Cardiac fibroblast (primary cell): ENCODE data around the gene XYLB.

Experiments used
- DNase-seq, 2 donors: peaks; one replicate each; pipeline versions ENCODE4 v3.0.0 to v3.0.0-alpha.2; 2010; ENCODE audit warnings: low read depth in 2 of 2
- H3K4me3 ChIP-seq, 2 donors: replicated peaks in 1 of 2; 1 replicate in 1 of 2; 2 replicates in 1 of 2; pipeline ENCODE4 v1.5.1; 2011; ENCODE audit warnings: low read depth in 2 of 2, low read length in 2 of 2, mild to moderate bottlenecking in 2 of 2, moderate library complexity in 1 of 2
- TF ChIP-seq, protein P1 (sequence below): IDR thresholded peaks from one replicate; pipeline ENCODE4 v1.5.1; 2011; ENCODE audit warnings: low read depth, mild to moderate bottlenecking, low read length, inconsistent platforms

XYLB gene

DNA sequence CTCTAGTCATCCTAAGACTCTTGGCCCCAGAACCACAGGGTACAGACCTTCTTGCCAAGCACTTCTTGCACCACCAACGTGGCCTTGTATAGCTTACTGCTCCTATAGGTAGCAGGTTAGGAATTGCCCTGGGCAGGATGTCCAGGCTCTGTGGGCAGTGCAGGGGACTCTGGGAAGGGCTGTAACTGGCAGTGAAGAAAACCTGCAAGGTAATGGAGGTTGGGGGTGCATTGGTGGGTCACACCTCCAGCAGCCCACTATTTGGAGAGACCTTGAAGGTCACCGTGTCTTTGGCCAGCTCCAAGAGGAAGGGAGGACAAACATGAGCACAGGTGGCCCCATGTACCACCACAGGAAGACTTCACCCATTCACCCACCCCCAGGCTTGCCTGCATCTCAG lies 21.3 kb upstream of the XYLB start:
- DNase-seq: no peak
- no peak overlapping the region for H3K4me3 ChIP-seq
- TF ChIP-seq, protein P1, sequence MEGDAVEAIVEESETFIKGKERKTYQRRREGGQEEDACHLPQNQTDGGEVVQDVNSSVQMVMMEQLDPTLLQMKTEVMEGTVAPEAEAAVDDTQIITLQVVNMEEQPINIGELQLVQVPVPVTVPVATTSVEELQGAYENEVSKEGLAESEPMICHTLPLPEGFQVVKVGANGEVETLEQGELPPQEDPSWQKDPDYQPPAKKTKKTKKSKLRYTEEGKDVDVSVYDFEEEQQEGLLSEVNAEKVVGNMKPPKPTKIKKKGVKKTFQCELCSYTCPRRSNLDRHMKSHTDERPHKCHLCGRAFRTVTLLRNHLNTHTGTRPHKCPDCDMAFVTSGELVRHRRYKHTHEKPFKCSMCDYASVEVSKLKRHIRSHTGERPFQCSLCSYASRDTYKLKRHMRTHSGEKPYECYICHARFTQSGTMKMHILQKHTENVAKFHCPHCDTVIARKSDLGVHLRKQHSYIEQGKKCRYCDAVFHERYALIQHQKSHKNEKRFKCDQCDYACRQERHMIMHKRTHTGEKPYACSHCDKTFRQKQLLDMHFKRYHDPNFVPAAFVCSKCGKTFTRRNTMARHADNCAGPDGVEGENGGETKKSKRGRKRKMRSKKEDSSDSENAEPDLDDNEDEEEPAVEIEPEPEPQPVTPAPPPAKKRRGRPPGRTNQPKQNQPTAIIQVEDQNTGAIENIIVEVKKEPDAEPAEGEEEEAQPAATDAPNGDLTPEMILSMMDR: no peak

DNA sequence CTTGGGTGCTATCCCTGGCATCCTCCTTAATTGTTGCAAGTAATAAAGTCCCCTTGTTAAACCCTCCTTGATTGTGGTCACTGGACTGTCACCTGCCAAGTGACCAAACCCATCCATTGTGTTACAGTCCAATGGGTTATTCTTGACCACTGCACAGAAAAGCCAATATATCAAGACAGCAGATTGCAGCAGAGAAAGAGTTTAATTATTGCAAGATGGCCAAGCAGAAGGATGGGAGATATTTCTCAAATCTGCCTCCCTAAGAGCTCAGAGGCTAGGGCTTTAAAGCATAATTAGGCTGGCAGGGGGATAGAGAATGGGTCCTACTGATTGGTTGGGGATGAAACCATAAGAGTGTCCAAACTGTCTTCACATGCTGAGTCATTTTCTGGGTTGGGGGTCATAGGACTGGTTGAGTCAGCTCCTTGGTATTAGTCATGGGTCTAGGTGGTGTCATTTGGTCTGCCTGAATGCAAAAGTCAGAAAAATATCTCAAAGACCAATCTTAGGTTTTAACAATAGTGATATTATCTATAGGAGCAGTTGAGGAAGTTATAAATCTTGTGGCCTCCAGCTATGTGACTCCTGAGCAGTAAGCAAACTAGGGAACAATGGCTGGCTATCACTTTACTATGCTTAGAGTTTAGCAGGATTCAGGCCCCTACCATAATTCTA lies 19.1 kb upstream of the XYLB start:
- DNase-seq: peak; percentile 33 to 83
- H3K4me3 ChIP-seq: no peak overlapping the region
- TF ChIP-seq, protein P1: no peak

DNA sequence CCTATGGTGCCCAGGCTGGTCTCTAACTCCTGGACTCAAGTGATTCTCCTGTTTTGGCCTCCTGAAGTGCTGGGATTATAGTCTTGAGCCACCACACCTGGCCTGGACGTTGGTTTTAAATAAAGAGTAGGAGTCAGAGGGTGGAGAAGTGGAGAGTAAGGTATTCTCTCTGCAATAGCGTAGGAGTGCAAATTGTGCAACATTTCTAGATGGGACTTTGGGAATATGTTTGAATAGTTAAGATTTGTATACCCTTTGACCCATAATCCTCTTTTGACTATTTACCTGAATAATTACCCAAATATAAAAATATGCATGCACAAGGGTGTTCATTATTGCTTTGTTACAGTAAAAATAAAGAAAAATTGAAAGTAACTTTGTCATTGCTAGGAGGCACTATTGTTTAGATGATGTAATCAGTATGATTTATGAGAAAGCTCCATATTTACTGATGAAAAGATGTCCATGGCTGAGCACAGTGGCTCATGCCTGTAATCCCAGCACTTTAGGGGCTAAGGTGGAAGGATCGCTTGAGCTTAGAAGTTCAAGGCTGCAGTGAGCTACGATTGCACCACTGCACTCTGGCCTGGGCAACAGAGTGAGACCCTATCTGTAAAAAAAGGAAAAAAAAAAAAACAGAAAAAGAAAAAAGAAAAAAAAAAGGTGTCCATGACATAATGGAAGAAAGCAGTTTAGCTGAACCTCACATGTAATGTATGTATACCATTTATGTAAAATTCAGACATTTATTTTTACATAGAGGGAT lies 15.1 kb upstream of the XYLB start:
- no peak overlapping the region for H3K4me3 ChIP-seq
- DNase-seq: no peak
- TF ChIP-seq, protein P1: no peak

DNA sequence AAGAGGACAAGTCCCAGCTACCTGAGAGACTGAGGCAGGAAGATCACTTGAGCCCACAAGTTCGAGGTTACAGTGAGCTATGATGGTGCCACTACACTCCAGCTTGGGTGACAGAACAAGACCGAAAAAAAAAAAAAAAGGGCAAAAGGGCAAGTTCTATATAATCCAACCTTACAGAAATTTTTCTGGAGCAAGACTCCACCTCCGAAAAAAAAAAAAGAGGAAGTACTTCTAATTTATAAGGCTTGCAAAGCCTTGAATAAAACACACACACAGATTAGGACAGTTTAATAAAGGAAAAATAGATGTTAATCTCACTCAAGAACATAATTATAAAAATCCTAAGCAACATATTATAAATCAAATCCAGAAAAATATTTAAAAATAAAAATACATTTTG lies 14.4 kb upstream of the XYLB start:
- DNase-seq: no peak
- H3K4me3 ChIP-seq: no peak overlapping the region
- TF ChIP-seq, protein P1: no peak

DNA sequence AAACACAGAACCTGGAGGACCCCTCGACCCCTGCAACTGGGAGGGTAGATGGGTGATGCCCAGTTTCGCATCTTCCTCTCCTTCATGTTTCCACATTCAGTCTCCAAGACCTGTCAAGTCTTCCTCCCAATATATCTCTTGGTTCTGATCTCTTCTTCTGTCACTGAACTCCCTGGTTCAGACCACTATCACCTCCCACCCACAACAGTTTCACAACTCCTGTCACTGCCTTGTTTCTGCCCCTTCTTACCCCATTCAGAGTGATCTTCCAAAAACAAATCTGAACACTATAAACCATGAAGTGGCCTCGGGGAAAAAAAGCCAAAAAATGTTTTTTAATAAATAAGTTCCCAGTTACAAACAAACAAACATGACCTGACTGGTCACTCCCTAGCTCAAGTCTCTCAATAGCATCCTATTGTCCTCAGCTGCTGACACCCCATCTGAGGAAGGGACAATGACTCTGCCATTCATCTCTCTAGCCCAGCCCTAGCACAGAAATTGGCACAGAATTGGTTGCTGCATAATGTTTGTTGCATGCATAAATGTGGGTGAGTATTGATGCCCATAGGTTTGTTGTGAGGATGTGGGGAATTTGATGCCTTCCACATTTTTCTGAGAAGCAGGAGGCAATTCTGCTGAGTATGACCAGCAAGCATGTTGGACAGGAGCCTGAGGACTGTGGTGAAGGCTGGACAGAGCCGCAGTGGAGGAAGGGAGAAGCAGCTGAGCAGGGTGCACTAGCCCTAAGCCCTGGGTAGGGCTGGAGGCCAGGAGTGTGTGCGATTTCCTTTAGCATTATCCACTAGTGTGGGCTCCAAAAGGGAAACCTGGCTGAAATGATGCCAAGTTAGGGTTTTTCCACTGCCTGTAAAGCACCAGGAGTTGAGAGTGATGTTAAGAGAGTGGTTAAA lies 12.2 kb upstream of the XYLB start:
- no peak overlapping the region for H3K4me3 ChIP-seq
- TF ChIP-seq, protein P1: no peak
- DNase-seq: peak; percentile 61 to 75

DNA sequence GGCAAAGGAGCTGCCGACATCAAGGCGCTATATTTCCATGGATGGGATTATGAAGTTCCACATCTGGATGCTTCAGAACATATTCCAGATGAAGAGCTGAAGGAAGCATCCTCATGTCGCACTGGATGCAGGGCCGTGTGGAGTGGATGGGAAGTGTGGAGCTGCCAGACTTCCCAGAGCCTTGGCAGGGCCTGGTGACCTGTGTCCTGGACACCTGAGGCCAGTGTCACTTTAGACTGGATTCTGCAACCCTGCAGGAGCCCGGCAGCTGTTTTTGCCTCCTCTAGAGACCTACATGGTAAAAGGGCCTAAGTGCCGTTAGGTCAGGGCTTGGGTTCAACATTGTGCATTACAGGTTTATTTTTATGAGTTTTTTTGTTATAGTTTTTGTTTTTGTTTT lies 11.3 kb upstream of the XYLB start:
- TF ChIP-seq, protein P1: no peak
- DNase-seq: no peak
- no peak overlapping the region for H3K4me3 ChIP-seq
